ENCODE data around the gene COL17A1. TPM values are rescaled to one million over a fixed set of nuclear protein-coding genes. Genes with fewer than 3 reads are reported as not detected.

Gene COL17A1
- total RNA-seq, 1 experiment from 2014 or later: 3.5 TPM

GRCh38 chr10:104014176-104014575 is 71.5 kb downstream of the COL17A1 start:
- no peak for TF ChIP-seq EGR1 (IDR thresholded peaks at IDR 0.05; ENCODE audit: low read depth)
- TF ChIP-seq RAD21 (IDR thresholded peaks at IDR 0.05; ENCODE audit: low read depth): no peak
- TF ChIP-seq SRF (IDR thresholded peaks at IDR 0.05; ENCODE audit: low read depth): no peak
- TF ChIP-seq FOSL1 (IDR thresholded peaks at IDR 0.05; ENCODE audit: low read depth): no peak
- no peak for TF ChIP-seq CBX3 (IDR thresholded peaks at IDR 0.05; ENCODE audit: low read depth)
- TF ChIP-seq MAX (IDR thresholded peaks at IDR 0.05): no peak
- no peak for TF ChIP-seq SIN3A (IDR thresholded peaks at IDR 0.05; ENCODE audit: low read depth)
- TF ChIP-seq CEBPB (IDR thresholded peaks at IDR 0.05; ENCODE audit: low read depth): no peak
- no peak for TF ChIP-seq ATF3 (IDR thresholded peaks at IDR 0.05)
- TF ChIP-seq ZBTB33 (IDR thresholded peaks at IDR 0.05; ENCODE audit: extremely low read depth, insufficient replicate concordance, low read length): no peak
- TF ChIP-seq EZH2 (IDR thresholded peaks at IDR 0.05): no peak
- no peak for TF ChIP-seq POLR2A (IDR thresholded peaks at IDR 0.05; ENCODE audit: borderline replicate concordance, extremely low read depth, insufficient read depth, insufficient read length)
- intact Hi-C loops (cut with micrococcal nuclease): no loop called here

More at GRCh38 chr10:104014176-104014575, 71.5 kb downstream of the COL17A1 start:
- DNase-seq (ENCODE audit: low read depth, low spot score) (no peak), ATAC-seq (no peak)
- ChIA-PET RAD21 (ENCODE audit: low non-redundant PET in 1 of 2, low total read pairs in 2 of 2, uncharacterized antibody in 2 of 2, unreplicated experiment in 2 of 2) (no interaction called here), POLR2A (no interaction called here), CTCF (interaction anchor here (0.5 to 1.6 kb wide), 3 partner anchors 12 to 122 kb away, joined by 3 to 4 read pairs (median 4); no protein-coding TSS in a partner anchor)
- no peak overlapping the region for H3K4me3 ChIP-seq (replicated peaks in 1 of 2; ENCODE audit: low read depth in 1 of 2, low read length in 2 of 2)
- H4K20me1 ChIP-seq (ENCODE audit: insufficient read depth): peaks cover 5% of the 10 kb centered on the region; the same call in 1 of the 2 replicates
- no peak overlapping the region for H3K9ac ChIP-seq (ENCODE audit: low read length)
- no TSS peak for BruUV-seq (replicated peaks)
- H3K27ac ChIP-seq (ENCODE audit: low read depth, low read length): no peak overlapping the region
- H3K9me2 ChIP-seq (ENCODE audit: insufficient read depth): no peaks in the 10 kb centered on the region
- no peaks in the 10 kb centered on the region for H3K9me3 ChIP-seq (ENCODE audit: control insufficient read depth in 1 of 2, insufficient read depth in 1 of 2, low read depth in 1 of 2, low read length in 2 of 2)
- H3K79me2 ChIP-seq (ENCODE audit: insufficient read depth, low read length): peaks cover 5% of the 10 kb centered on the region; the same call in 1 of the 2 replicates
- peaks cover 7 to 34% of the 10 kb centered on the region in 2 experiments; a peak in 3 of 4 replicates for H3K4me1 ChIP-seq (ENCODE audit: control insufficient read depth in 1 of 2, insufficient read depth in 2 of 2, low read length in 2 of 2)
- H3K36me3 ChIP-seq (ENCODE audit: control insufficient read depth in 1 of 2, insufficient read depth in 2 of 2, low read length in 2 of 2): peaks cover 28 to 36% of the 10 kb centered on the region in 2 experiments
- H3K4me2 ChIP-seq (ENCODE audit: low read length): no peak overlapping the region
- no peak overlapping the region for H2AFZ ChIP-seq (ENCODE audit: low read depth, low read length, poor library complexity, severe bottlenecking)
- no peaks in the 10 kb centered on the region for H3K27me3 ChIP-seq (ENCODE audit: insufficient read depth, low read length)
